ENCODE data around the gene NLRP1.
A peak's percentile ranks its signal among the peaks of the same experiment; 100 is the strongest.

NLRP1 gene

DNA sequence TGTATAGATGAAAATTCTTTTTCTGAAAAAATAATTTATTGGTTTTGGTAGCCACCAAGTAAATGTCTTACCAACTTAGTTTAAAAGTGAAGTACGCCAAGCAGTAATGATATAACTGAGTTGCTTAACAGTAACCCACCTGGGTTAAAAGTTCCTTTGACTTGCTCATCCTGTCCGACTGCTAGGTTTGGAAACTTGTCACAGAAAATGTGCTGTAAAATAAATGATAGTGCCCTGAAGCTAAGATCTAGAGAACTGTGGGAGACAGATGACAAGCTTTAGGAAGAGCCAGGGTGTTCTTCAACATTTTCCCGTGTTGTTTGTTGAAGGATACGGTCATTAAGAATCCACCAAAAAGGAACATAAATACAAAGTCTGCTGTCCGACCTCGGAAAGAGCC lies 103.3 kb downstream of the NLRP1 start:
- intact Hi-C loops (cut with DNase I; ENCODE audit: low total_unique reads), result no loop called here
- TF ChIP-seq, protein P1, sequence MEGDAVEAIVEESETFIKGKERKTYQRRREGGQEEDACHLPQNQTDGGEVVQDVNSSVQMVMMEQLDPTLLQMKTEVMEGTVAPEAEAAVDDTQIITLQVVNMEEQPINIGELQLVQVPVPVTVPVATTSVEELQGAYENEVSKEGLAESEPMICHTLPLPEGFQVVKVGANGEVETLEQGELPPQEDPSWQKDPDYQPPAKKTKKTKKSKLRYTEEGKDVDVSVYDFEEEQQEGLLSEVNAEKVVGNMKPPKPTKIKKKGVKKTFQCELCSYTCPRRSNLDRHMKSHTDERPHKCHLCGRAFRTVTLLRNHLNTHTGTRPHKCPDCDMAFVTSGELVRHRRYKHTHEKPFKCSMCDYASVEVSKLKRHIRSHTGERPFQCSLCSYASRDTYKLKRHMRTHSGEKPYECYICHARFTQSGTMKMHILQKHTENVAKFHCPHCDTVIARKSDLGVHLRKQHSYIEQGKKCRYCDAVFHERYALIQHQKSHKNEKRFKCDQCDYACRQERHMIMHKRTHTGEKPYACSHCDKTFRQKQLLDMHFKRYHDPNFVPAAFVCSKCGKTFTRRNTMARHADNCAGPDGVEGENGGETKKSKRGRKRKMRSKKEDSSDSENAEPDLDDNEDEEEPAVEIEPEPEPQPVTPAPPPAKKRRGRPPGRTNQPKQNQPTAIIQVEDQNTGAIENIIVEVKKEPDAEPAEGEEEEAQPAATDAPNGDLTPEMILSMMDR (IDR thresholded peaks at IDR 0.05), result no peak
- Histone ChIP-seq H3K4me1 (peaks cover 0 to 23% (median 19%) of the 10 kb centered on the region in 4 donors), H3K36me3 (peaks cover 65 to 80% (median 74%) of the 10 kb centered on the region in 3 donors), H3K4me3 (no peak overlapping the region), H3K9me3 (no peaks in the 10 kb centered on the region), H3K27ac (no peak overlapping the region), H3K27me3 (no peaks in the 10 kb centered on the region)
- no peak for DNase-seq

DNA sequence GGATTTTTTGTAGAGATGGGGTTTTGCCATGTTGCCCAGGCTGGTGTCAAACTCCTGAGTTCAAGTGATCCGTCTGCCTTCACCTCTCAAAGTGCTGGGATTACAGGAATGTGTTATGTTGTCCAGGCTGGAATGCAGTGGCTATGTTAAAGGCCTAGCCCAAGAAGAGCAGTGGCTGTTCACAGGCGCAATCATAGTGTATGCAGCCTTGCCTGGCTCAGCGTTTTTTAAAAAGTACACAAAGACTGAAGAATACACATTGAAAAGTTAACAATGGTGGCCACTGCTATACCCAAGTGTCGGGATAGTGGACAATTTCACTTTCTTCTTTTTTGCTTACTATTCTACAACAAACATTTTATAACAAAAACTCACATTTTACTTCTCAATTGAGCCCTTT lies 105.3 kb downstream of the NLRP1 start:
- no peak for DNase-seq
- peaks cover 0 to 6% (median 3%) of the 10 kb centered on the region in 4 donors for H3K4me1 ChIP-seq
- no peaks in the 10 kb centered on the region for H3K9me3 ChIP-seq
- H3K27ac ChIP-seq, result no peak overlapping the region
- H3K36me3 ChIP-seq, result peaks cover 83 to 90% (median 88%) of the 10 kb centered on the region in 3 donors
- TF ChIP-seq, protein P1 (IDR thresholded peaks at IDR 0.05), result no peak
- no peak overlapping the region for H3K4me3 ChIP-seq
- intact Hi-C loops (cut with DNase I; ENCODE audit: low total_unique reads), result no loop called here
- no peaks in the 10 kb centered on the region for H3K27me3 ChIP-seq

DNA sequence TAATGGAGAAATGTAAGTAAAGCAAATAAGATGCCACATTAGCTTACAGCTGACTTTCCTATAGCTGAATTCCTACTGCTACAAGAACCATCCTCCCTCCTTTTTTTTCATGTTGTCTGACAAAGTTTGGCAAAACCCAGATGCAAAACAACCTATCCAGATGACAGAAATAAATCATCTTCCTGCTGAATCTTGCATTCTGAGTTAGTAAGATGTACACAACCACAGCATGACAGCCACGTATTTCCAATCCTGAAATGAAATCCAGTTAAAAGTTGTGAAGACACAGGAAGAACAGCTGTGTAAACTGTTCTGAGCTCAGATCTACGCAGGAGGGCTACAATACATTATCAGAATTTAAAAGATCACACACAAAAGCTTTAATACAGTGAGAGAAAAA lies 110.4 kb downstream of the NLRP1 start:
- peaks cover 54 to 70% (median 67%) of the 10 kb centered on the region in 3 donors for H3K36me3 ChIP-seq
- no peaks in the 10 kb centered on the region for H3K9me3 ChIP-seq
- no peak overlapping the region for H3K4me3 ChIP-seq
- intact Hi-C loops (cut with DNase I; ENCODE audit: low total_unique reads), result no loop called here
- H3K27me3 ChIP-seq, result no peaks in the 10 kb centered on the region
- H3K27ac ChIP-seq, result no peak overlapping the region
- no peak for DNase-seq
- H3K4me1 ChIP-seq, result peaks cover 0 to 6% (median 4%) of the 10 kb centered on the region in 4 donors
- TF ChIP-seq, protein P1 (IDR thresholded peaks at IDR 0.05), result no peak

DNA sequence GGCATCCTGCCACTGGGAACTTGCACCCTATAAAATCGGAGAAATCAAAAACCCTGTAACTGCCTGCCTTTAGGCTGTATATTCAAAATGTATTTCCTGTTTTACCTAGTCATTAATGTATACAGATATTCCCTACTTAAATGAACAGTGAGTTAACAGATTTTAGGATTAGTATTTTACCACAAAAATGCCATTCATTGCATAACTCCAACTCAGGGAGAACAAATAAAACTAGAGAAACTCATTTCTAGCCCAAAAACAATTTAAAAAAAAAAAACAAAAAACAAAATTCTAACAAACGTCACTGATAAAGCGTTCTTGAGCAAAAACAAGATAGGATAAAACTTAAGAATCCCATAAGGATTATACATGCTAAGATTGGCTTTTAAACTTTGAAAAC lies 111.8 kb downstream of the NLRP1 start:
- Histone ChIP-seq H3K4me1 (peaks cover 0 to 15% (median 11%) of the 10 kb centered on the region in 4 donors), H3K4me3 (no peak overlapping the region), H3K27ac (no peak overlapping the region), H3K36me3 (peaks cover 40 to 56% (median 53%) of the 10 kb centered on the region in 3 donors), H3K27me3 (no peaks in the 10 kb centered on the region), H3K9me3 (no peaks in the 10 kb centered on the region)
- intact Hi-C loops (cut with DNase I; ENCODE audit: low total_unique reads), result no loop called here
- DNase-seq, result no peak
- TF ChIP-seq, protein P1 (IDR thresholded peaks at IDR 0.05), result no peak

DNA sequence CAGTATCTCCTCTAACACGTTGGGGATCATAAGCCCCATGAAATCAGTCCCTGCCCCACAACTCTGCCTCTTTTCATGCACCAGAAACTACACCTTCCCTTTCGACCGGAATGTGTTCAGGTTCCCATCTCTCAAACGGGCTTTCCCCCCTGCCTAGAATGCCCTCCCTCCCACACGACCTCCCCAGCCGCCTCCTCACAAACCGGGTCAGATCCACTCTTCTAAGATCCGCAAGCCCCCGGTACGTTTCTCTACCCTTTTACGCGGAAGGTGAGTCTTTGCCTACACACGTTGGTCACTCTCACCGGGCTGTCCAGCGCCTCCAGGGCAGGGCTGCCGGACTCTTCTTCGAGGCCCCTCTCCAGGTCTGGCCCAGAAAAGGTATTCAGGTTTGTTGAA lies 116.2 kb downstream of the NLRP1 start:
- intact Hi-C loops (cut with DNase I; ENCODE audit: low total_unique reads), result no loop called here

More for the DNA sequence above, 116.2 kb downstream of the NLRP1 start:
- Histone ChIP-seq H3K27ac (peak overlapping the region; percentile 77 to 83), H3K4me3 (peak overlapping the region; percentile 73 to 80), H3K9me3 (no peaks in the 10 kb centered on the region), H3K27me3 (no peaks in the 10 kb centered on the region), H3K4me1 (peaks cover 0 to 22% (median 20%) of the 10 kb centered on the region in 4 donors), H3K36me3 (peaks cover 3 to 18% (median 14%) of the 10 kb centered on the region in 3 donors)
- DNase-seq, result no peak
- TF ChIP-seq, protein P1 (IDR thresholded peaks at IDR 0.05), result no peak

All from tibial artery (tissue), 4 donors.